GM19395 (cell line): ENCODE results near the gene USP44.
"Not testable (repeated sequence)": the region's sequence is repeated elsewhere in the genome, so short reads cannot be mapped to it uniquely, and the experiment has no call there.

ENCODE experiments used
- ATAC-seq: cut with Tn5 transposase; IDR thresholded peaks from one replicate; pipeline ENCODE4 v1.9.1; 2021; ENCODE audit warnings: mild to moderate bottlenecking, moderate library complexity; ENCODE audit not compliant: unreplicated experiment

Gene USP44

GRCh38 chr12:95551305-95551704 lies at the start of gene USP44:
Gene USP44 (minus strand): TSS chr12:95551476. CDS start chr12:95534256, 17,220 bp downstream.
- no peak for ATAC-seq

- ATAC-seq, result no peak
Observed at GRCh38 chr12:95600567-95600966, 49.3 kb upstream of the USP44 start.

- ATAC-seq, result no peak
Observed at GRCh38 chr12:95599880-95600279, 48.6 kb upstream of the USP44 start.

- no peak for ATAC-seq
Observed at GRCh38 chr12:95594136-95594535, 42.9 kb upstream of the USP44 start.

- ATAC-seq, result no peak
Observed at GRCh38 chr12:95593266-95593871, 42.1 kb upstream of the USP44 start.

- no peak for ATAC-seq
Observed at GRCh38 chr12:95591731-95592130, 40.5 kb upstream of the USP44 start.

GRCh38 chr12:95590775-95591174 lies 39.5 kb upstream of the USP44 start:
- no peak for ATAC-seq

- no peak for ATAC-seq
Observed at GRCh38 chr12:95583933-95584332, 32.7 kb upstream of the USP44 start.

- no peak for ATAC-seq
Observed at GRCh38 chr12:95582230-95583058, 31.2 kb upstream of the USP44 start.

- ATAC-seq, result no peak
Observed at GRCh38 chr12:95577820-95578219, 26.5 kb upstream of the USP44 start.

- ATAC-seq, result no peak
Observed at GRCh38 chr12:95574799-95575452, 23.6 kb upstream of the USP44 start.

- peak; percentile 62 for ATAC-seq
Observed at GRCh38 chr12:95573951-95574576, 22.8 kb upstream of the USP44 start.

GRCh38 chr12:95571369-95571768 lies 20.1 kb upstream of the USP44 start:
- ATAC-seq, result no peak

GRCh38 chr12:95568045-95568444 lies 16.8 kb upstream of the USP44 start:
- not testable (repeated sequence) for ATAC-seq

GRCh38 chr12:95557625-95558024 lies 6.3 kb upstream of the USP44 start:
- no peak for ATAC-seq

- ATAC-seq, result no peak
Observed at GRCh38 chr12:95554532-95555071, 3.3 kb upstream of the USP44 start.

- no peak for ATAC-seq
Observed at GRCh38 chr12:95553197-95553943, 2.1 kb upstream of the USP44 start.

GRCh38 chr12:95551913-95552516 lies 739 bp upstream of the USP44 start:
- no peak for ATAC-seq

- ATAC-seq, result no peak
Observed at GRCh38 chr12:95549392-95550084, 1.7 kb downstream of the USP44 start.
